CD4-positive, alpha-beta T cell treated with Interleukin-2 at 100 ng/mL for 4 hours (primary cell): ENCODE measurements around the gene PLGRKT.
A peak's percentile ranks its signal among the peaks of the same experiment; 100 is the strongest.
"Not testable (repeated sequence)": the region's sequence is repeated elsewhere in the genome, so short reads cannot be mapped to it uniquely, and the experiment has no call there.

ENCODE experiments used
- DNase-seq: peaks from one replicate; pipeline ENCODE4 v3.0.0-alpha.2; 2020; ENCODE audit warnings: low spot score

Gene PLGRKT

GRCh38 chr9:5452286-5452609, 14.5 kb upstream of the PLGRKT start:
- DNase-seq = no peak

- peak; percentile 75 for DNase-seq
These were observed 12.8 kb upstream of the PLGRKT start, which contains the start of gene CD274 for GRCh38 chr9:5450359-5451091. Gene CD274, plus strand, starts transcription at chr9:5450542. Its CDS starts 5,572 bp downstream, at chr9:5456114.

GRCh38 chr9:5449521-5450358, 12.0 kb upstream of the PLGRKT start:
- no peak for DNase-seq

- DNase-seq = no peak
These were observed 11.0 kb upstream of the PLGRKT start for GRCh38 chr9:5448461-5449435.

- no peak for DNase-seq
These were observed 10.3 kb upstream of the PLGRKT start for GRCh38 chr9:5448016-5448415.

GRCh38 chr9:5447337-5447736, 9.6 kb upstream of the PLGRKT start:
- DNase-seq = no peak

GRCh38 chr9:5446451-5447236, 8.9 kb upstream of the PLGRKT start:
- peak; percentile 24 for DNase-seq

- no peak for DNase-seq
These were observed 8.2 kb upstream of the PLGRKT start for GRCh38 chr9:5445886-5446285.

- not testable (repeated sequence) for DNase-seq
These were observed 7.4 kb upstream of the PLGRKT start for GRCh38 chr9:5445096-5445495.

- DNase-seq = no peak
These were observed 6.1 kb upstream of the PLGRKT start for GRCh38 chr9:5443850-5444249.

- DNase-seq = peak; percentile 56
These were observed 4.8 kb upstream of the PLGRKT start for GRCh38 chr9:5442400-5443011.

GRCh38 chr9:5441043-5441442, 3.3 kb upstream of the PLGRKT start:
- no peak for DNase-seq

GRCh38 chr9:5440426-5440825, 2.7 kb upstream of the PLGRKT start:
- no peak for DNase-seq

- peak; percentile 56 for DNase-seq
These were observed 807 bp upstream of the PLGRKT start for GRCh38 chr9:5438301-5439162.

- DNase-seq = no peak
These were observed 1.3 kb downstream of the PLGRKT start for GRCh38 chr9:5436441-5436840.

- no peak for DNase-seq
These were observed 1.8 kb downstream of the PLGRKT start for GRCh38 chr9:5435912-5436311.

GRCh38 chr9:5433841-5434810, 3.6 kb downstream of the PLGRKT start:
- DNase-seq = not testable (repeated sequence)

GRCh38 chr9:5433328-5433727, 4.4 kb downstream of the PLGRKT start:
- not testable (repeated sequence) for DNase-seq

- DNase-seq = not testable (repeated sequence)
These were observed 4.8 kb downstream of the PLGRKT start for GRCh38 chr9:5432890-5433289.
